Liver (tissue), 9 donors: Measurements from ENCODE around the gene USP37. TPM values are rescaled to one million over a fixed set of nuclear protein-coding genes. Genes with fewer than 3 reads are reported as not detected.

Experiments
- DNase-seq: peaks from one replicate; pipeline ENCODE4 v3.0.0-alpha.2; 2017; ENCODE audit warnings: low spot score
- H3K27ac ChIP-seq, 2 donors: one replicate each; pipeline ENCODE4 v1.7.0; 2013; ENCODE audit warnings: inconsistent platforms in 2 of 2, low read length in 2 of 2, control low read depth in 1 of 2, low read depth in 1 of 2, mild to moderate bottlenecking in 1 of 2
- H3K27me3 ChIP-seq, 4 donors: one replicate each; pipeline versions ENCODE4 v1.6.1 to v1.7.0; 2013; ENCODE audit warnings: low read length in 3 of 4, inconsistent platforms in 1 of 4, mild to moderate bottlenecking in 1 of 4, moderate library complexity in 1 of 4; ENCODE audit not compliant: control insufficient read depth in 4 of 4, insufficient read depth in 4 of 4
- H3K36me3 ChIP-seq, 4 donors: one replicate each; pipeline versions ENCODE4 v1.6.1 to v1.7.0; 2013; ENCODE audit warnings: low read length in 3 of 4, mild to moderate bottlenecking in 3 of 4, low read depth in 1 of 4, moderate library complexity in 1 of 4; ENCODE audit not compliant: control insufficient read depth in 4 of 4, insufficient read depth in 3 of 4
- H3K4me1 ChIP-seq, 4 donors: one replicate each; pipeline versions ENCODE4 v1.6.1 to v1.7.0; 2013; ENCODE audit warnings: low read length in 3 of 4, mild to moderate bottlenecking in 3 of 4, moderate library complexity in 1 of 4; ENCODE audit not compliant: control insufficient read depth in 4 of 4, insufficient read depth in 4 of 4
- H3K4me3 ChIP-seq, 3 donors: one replicate each; pipeline versions ENCODE4 v1.6.1 to v1.7.0; 2013; ENCODE audit warnings: low read length in 3 of 3, control low read depth in 1 of 3, low read depth in 1 of 3, mild to moderate bottlenecking in 1 of 3
- H3K9ac ChIP-seq, 2 donors: one replicate each; pipeline ENCODE4 v1.7.0; 2013; ENCODE audit warnings: low read length in 2 of 2, mild to moderate bottlenecking in 2 of 2, moderate library complexity in 2 of 2, control low read depth in 1 of 2, low read depth in 1 of 2
- H3K9me3 ChIP-seq, 4 donors: one replicate each; pipeline versions ENCODE4 v1.6.1 to v1.7.0; 2013; ENCODE audit warnings: low read length in 3 of 4; ENCODE audit not compliant: control insufficient read depth in 4 of 4
- EGR1 ChIP-seq, 2 donors: IDR thresholded peaks; 2 replicates each; pipeline ENCODE4 v1.6.1; 2016 to 2018; ENCODE audit warnings: antibody characterized with exemption in 2 of 2, low read depth in 2 of 2
- FOXA1 ChIP-seq: IDR thresholded peaks from 2 replicates; pipeline ENCODE4 v1.6.1; 2016; ENCODE audit warnings: antibody characterized with exemption
- FOXA2 ChIP-seq: IDR thresholded peaks from 2 replicates; pipeline ENCODE4 v1.6.1; 2016; ENCODE audit warnings: antibody characterized with exemption
- GABPA ChIP-seq, 2 donors: IDR thresholded peaks in 1 of 2; conservative IDR thresholded peaks in 1 of 2; 2 replicates each; pipeline ENCODE4 v1.6.1; 2016; ENCODE audit warnings: antibody characterized with exemption in 2 of 2, mild to moderate bottlenecking in 1 of 2, moderate library complexity in 1 of 2
- HNF4A ChIP-seq, 2 donors: conservative IDR thresholded peaks; 2 replicates each; pipeline ENCODE4 v1.6.1; 2016; ENCODE audit warnings: antibody characterized with exemption in 2 of 2, mild to moderate bottlenecking in 2 of 2
- HNF4G ChIP-seq: IDR thresholded peaks from 2 replicates; pipeline ENCODE4 v1.6.1; 2016; ENCODE audit warnings: antibody characterized with exemption
- JUND ChIP-seq, 2 donors: IDR thresholded peaks; 2 replicates each; pipeline ENCODE4 v1.6.1; 2016; ENCODE audit warnings: antibody characterized with exemption in 2 of 2
- NR2F2 ChIP-seq: IDR thresholded peaks from 2 replicates; pipeline ENCODE4 v1.6.1; 2016; ENCODE audit warnings: antibody characterized with exemption
- RAD21 ChIP-seq, 2 donors: IDR thresholded peaks; 2 replicates each; pipeline ENCODE4 v1.6.1; 2016; ENCODE audit warnings: antibody characterized with exemption in 2 of 2, mild to moderate bottlenecking in 2 of 2
- REST ChIP-seq: IDR thresholded peaks from 2 replicates; pipeline ENCODE4 v1.6.1; 2016; ENCODE audit warnings: antibody characterized with exemption, mild to moderate bottlenecking
- RXRA ChIP-seq, 2 donors: IDR thresholded peaks; 2 replicates each; pipeline ENCODE4 v1.6.1; 2017 to 2018; ENCODE audit warnings: antibody characterized with exemption in 2 of 2, mild to moderate bottlenecking in 1 of 2
- SP1 ChIP-seq: IDR thresholded peaks from 2 replicates; pipeline ENCODE4 v1.6.1; 2018; ENCODE audit warnings: antibody characterized with exemption, mild to moderate bottlenecking
- TAF1 ChIP-seq: conservative IDR thresholded peaks from 2 replicates; pipeline ENCODE4 v1.6.1; 2016; ENCODE audit warnings: antibody characterized with exemption, mild to moderate bottlenecking
- YY1 ChIP-seq: IDR thresholded peaks from 2 replicates; pipeline ENCODE4 v1.6.1; 2016; ENCODE audit warnings: antibody characterized with exemption, mild to moderate bottlenecking
- WGBS: extraction: QIAGEN DNeasy Blood & Tissue Kit; methylation state at CpG from one replicate; pipeline ENCODE4 v1.1.7; 2013; 5-methylcytosine and 5-hydroxymethylcytosine counted together
- polyA plus RNA-seq, 2 donors: library from polyadenylated mRNA; stranded (reverse) in 1 of 2; unstranded in 1 of 2; fragments of 200-250 nt in 1 of 2; fragments of >200 nt in 1 of 2; fragmentation: Nextera tagmentation in 1 of 2; extraction: Ambion mirVana in 1 of 2; gene quantifications; one replicate each; pipeline versions ENCODE4 v1.2.1 to v1.2.3, GENCODE V29; 2013 to 2015
- total RNA-seq, 2 donors: library from RNA; depleted of rRNA; stranded (reverse); fragments of >200 nt; gene quantifications; one replicate each; pipeline ENCODE4 v1.2.3, GENCODE V29; 2014
- TF ChIP-seq, protein P1 (sequence below): fragments of 150-350 bp; IDR thresholded peaks from 2 replicates; pipeline ENCODE4 v1.5.1; 2017; ENCODE audit warnings: improper control_type of control experiment, low read depth, low read length; ENCODE audit not compliant: missing input control
- TF ChIP-seq, protein P2 (sequence below): IDR thresholded peaks from 2 replicates; pipeline ENCODE4 v1.6.1; 2016; ENCODE audit warnings: antibody characterized with exemption
- TF ChIP-seq, protein P3 (sequence below): IDR thresholded peaks from 2 replicates; pipeline ENCODE4 v1.6.1; 2016; ENCODE audit warnings: antibody characterized with exemption
- TF ChIP-seq, protein P4 (sequence below): IDR thresholded peaks from 2 replicates; pipeline ENCODE4 v1.6.1; 2016; ENCODE audit warnings: antibody characterized with exemption
- donor health status: healthy.
- donor health status: healthy.
- donor health status: healthy.
- donor health status: healthy.
- donor health status: healthy.

The USP37 gene
- total and polyA plus RNA-seq, 4 donors: 1.4 to 10.9 (median 4.7) TPM

- WGBS: 73% methylated on average over 16 of the region's 16 CpGs
- no peaks in the 10 kb centered on the region for H3K9me3 ChIP-seq
- H3K36me3 ChIP-seq: peaks cover 7 to 19% (median 12%) of the 10 kb centered on the region in 4 donors
- TF ChIP-seq, protein P1, sequence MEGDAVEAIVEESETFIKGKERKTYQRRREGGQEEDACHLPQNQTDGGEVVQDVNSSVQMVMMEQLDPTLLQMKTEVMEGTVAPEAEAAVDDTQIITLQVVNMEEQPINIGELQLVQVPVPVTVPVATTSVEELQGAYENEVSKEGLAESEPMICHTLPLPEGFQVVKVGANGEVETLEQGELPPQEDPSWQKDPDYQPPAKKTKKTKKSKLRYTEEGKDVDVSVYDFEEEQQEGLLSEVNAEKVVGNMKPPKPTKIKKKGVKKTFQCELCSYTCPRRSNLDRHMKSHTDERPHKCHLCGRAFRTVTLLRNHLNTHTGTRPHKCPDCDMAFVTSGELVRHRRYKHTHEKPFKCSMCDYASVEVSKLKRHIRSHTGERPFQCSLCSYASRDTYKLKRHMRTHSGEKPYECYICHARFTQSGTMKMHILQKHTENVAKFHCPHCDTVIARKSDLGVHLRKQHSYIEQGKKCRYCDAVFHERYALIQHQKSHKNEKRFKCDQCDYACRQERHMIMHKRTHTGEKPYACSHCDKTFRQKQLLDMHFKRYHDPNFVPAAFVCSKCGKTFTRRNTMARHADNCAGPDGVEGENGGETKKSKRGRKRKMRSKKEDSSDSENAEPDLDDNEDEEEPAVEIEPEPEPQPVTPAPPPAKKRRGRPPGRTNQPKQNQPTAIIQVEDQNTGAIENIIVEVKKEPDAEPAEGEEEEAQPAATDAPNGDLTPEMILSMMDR: no peak
- TF ChIP-seq HNF4G (no peak), GABPA (IDR thresholded peaks at IDR 0.05 in 1 of 2, conservative IDR thresholded peaks at IDR 0.05 in 1 of 2) (no peak)
- no peaks in the 10 kb centered on the region for H3K27me3 ChIP-seq
- peaks cover 19 to 66% (median 56%) of the 10 kb centered on the region in 4 donors for H3K4me1 ChIP-seq
- no peak overlapping the region for H3K4me3 ChIP-seq
- DNase-seq: no peak
- no peak overlapping the region for H3K27ac ChIP-seq
- no peak overlapping the region for H3K9ac ChIP-seq
These were observed 163.6 kb downstream of the USP37 start for GRCh38 chr2:218404351-218405085.

DNA sequence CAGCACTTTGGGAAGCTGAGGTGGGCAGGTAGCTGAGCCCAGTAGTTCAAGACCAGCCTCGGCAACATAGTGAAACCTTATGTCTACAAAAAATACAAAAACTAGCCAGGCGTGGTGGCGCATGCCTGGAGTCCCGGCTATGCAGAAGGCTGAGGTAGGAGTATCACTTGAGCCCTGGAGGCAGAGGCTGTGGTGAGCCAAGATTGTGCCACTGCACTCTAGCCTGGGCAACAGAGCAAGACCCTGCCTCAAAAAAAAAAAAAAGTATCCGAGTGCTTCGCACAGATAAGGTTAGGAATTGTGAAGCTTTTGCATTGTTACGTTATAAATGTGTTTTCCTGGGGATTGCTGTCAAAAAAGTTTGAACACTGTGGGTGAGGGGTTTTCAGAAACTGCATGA lies 164.3 kb downstream of the USP37 start:
- Histone ChIP-seq H3K27ac (no peak overlapping the region), H3K27me3 (no peaks in the 10 kb centered on the region), H3K4me3 (no peak overlapping the region), H3K4me1 (peaks cover 19 to 66% (median 56%) of the 10 kb centered on the region in 4 donors), H3K9me3 (no peaks in the 10 kb centered on the region), H3K36me3 (peaks cover 7 to 19% (median 12%) of the 10 kb centered on the region in 4 donors), H3K9ac (no peak overlapping the region)
- DNase-seq: no peak
- TF ChIP-seq FOXA2 (no peak), RAD21 (IDR thresholded peaks at IDR 0.05) (no peak), RXRA (IDR thresholded peaks at IDR 0.05) (no peak), HNF4A (conservative IDR thresholded peaks at IDR 0.05) (no peak), FOXA1 (no peak), EGR1 (IDR thresholded peaks at IDR 0.05; ENCODE audit: low read depth in 2 of 2) (no peak), GABPA (IDR thresholded peaks at IDR 0.05 in 1 of 2, conservative IDR thresholded peaks at IDR 0.05 in 1 of 2) (no peak), SP1 (no peak), YY1 (no peak), NR2F2 (no peak), TAF1 (no peak), JUND (IDR thresholded peaks at IDR 0.05) (no peak), HNF4G (no peak), REST (no peak)
- TF ChIP-seq, protein P2, sequence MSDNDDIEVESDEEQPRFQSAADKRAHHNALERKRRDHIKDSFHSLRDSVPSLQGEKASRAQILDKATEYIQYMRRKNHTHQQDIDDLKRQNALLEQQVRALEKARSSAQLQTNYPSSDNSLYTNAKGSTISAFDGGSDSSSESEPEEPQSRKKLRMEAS: no peak
- TF ChIP-seq, protein P1: no peak
- TF ChIP-seq, protein P3, sequence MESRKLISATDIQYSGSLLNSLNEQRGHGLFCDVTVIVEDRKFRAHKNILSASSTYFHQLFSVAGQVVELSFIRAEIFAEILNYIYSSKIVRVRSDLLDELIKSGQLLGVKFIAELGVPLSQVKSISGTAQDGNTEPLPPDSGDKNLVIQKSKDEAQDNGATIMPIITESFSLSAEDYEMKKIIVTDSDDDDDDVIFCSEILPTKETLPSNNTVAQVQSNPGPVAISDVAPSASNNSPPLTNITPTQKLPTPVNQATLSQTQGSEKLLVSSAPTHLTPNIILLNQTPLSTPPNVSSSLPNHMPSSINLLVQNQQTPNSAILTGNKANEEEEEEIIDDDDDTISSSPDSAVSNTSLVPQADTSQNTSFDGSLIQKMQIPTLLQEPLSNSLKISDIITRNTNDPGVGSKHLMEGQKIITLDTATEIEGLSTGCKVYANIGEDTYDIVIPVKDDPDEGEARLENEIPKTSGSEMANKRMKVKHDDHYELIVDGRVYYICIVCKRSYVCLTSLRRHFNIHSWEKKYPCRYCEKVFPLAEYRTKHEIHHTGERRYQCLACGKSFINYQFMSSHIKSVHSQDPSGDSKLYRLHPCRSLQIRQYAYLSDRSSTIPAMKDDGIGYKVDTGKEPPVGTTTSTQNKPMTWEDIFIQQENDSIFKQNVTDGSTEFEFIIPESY: no peak
- TF ChIP-seq, protein P4, sequence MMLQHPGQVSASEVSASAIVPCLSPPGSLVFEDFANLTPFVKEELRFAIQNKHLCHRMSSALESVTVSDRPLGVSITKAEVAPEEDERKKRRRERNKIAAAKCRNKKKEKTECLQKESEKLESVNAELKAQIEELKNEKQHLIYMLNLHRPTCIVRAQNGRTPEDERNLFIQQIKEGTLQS: no peak
- WGBS: 78% methylated on average over 7 of the region's 7 CpGs
